Measurements from ENCODE around the gene NAA35. TPM values are rescaled to one million over a fixed set of nuclear protein-coding genes. Genes with fewer than 3 reads are reported as not detected.

The NAA35 gene
- total and polyA plus RNA-seq, 2 donors (not counting 3 experiments of a cell fraction or from before 2014, with no cell fraction given) = 7.9 to 22.5 TPM

DNA sequence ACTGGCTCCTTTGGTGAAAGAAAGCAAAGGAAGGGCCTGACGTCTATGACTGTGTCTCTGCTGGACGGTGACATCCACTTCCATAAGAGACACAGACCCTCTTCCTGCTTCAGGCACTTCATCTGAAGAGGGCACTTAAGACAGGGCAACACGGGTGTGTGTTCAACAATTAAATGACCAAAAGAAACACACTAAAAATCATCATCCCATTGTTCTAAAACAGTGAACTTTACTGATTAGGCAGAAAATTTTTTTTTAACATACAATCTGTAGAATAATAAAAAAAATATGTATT, 99.9 kb downstream of the NAA35 start:
- no peak for FAIRE-seq
- Histone ChIP-seq H3K79me2 (ENCODE audit: control insufficient read depth, insufficient read depth, low read length) (no peaks in the 10 kb centered on the region), H2AFZ (ENCODE audit: low read depth, low read length) (no peak overlapping the region), H3K4me1 (ENCODE audit: control insufficient read depth, extremely low read depth, insufficient read depth, low read length) (no peaks in the 10 kb centered on the region), H3K27ac (ENCODE audit: insufficient read depth, low read depth, low read length) (no peak overlapping the region), H3K27me3 (ENCODE audit: control insufficient read depth in 2 of 2, insufficient read depth in 2 of 2, low read length in 2 of 2) (no peaks in the 10 kb centered on the region), H3K4me3 (replicated peaks in 1 of 3; ENCODE audit: insufficient read depth in 1 of 3, low read depth in 1 of 3, low read length in 3 of 3) (no peak overlapping the region), H3K36me3 (ENCODE audit: control insufficient read depth in 2 of 2, extremely low read depth in 1 of 2, insufficient read depth in 2 of 2, low read length in 2 of 2) (peaks cover 3 to 6% of the 10 kb centered on the region in 2 experiments), H3K9ac (replicated peaks; ENCODE audit: extremely low read depth, insufficient read depth, low read length) (no peak overlapping the region), H4K20me1 (replicated peaks; ENCODE audit: control insufficient read depth, extremely low read depth, insufficient read depth, low read length) (no peaks in the 10 kb centered on the region), H3K4me2 (ENCODE audit: insufficient read depth, low read length) (no peak overlapping the region), H3K9me1 (replicated peaks; ENCODE audit: control insufficient read depth, extremely low read depth, insufficient read depth, low read length) (no peaks in the 10 kb centered on the region), H3K9me3 (replicated peaks; ENCODE audit: control insufficient read depth, insufficient read depth, low read length) (no peaks in the 10 kb centered on the region)
- DNase-seq (ENCODE audit: low read depth, low spot score) = no peak
- intact Hi-C loops (cut with micrococcal nuclease) (no loop called here), dilution Hi-C loops (cut with MboI; ENCODE audit: extremely low pct_ligation_motif_present, low sequenced_read_pairs) (no loop called here)
- CTCF ChIA-PET = no interaction called here
- POLR2A ChIA-PET = no interaction called here
- TF ChIP-seq, protein P1, sequence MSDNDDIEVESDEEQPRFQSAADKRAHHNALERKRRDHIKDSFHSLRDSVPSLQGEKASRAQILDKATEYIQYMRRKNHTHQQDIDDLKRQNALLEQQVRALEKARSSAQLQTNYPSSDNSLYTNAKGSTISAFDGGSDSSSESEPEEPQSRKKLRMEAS (IDR thresholded peaks at IDR 0.05; ENCODE audit: insufficient read depth, insufficient read length) = no peak
- TF ChIP-seq POLR2AphosphoS5 (IDR thresholded peaks at IDR 0.05; ENCODE audit: insufficient read depth, low read depth, low read length) (no peak), GATA2 (IDR thresholded peaks at IDR 0.05; ENCODE audit: insufficient read depth, insufficient read length, low read depth, low read length) (no peak), EZH2 (IDR thresholded peaks at IDR 0.05; ENCODE audit: borderline replicate concordance, low read depth, low read length, severe bottlenecking) (no peak), POLR2A (IDR thresholded peaks at IDR 0.05; ENCODE audit: low read depth, low read length) (no peak), MYC (IDR thresholded peaks at IDR 0.05; ENCODE audit: low read depth, low read length) (no peak), JUN (IDR thresholded peaks at IDR 0.05; ENCODE audit: borderline replicate concordance, insufficient read depth, insufficient read length, low read depth) (no peak), FOS (IDR thresholded peaks at IDR 0.05; ENCODE audit: borderline replicate concordance, insufficient read depth, low read length) (no peak)
- TF ChIP-seq, protein P2, sequence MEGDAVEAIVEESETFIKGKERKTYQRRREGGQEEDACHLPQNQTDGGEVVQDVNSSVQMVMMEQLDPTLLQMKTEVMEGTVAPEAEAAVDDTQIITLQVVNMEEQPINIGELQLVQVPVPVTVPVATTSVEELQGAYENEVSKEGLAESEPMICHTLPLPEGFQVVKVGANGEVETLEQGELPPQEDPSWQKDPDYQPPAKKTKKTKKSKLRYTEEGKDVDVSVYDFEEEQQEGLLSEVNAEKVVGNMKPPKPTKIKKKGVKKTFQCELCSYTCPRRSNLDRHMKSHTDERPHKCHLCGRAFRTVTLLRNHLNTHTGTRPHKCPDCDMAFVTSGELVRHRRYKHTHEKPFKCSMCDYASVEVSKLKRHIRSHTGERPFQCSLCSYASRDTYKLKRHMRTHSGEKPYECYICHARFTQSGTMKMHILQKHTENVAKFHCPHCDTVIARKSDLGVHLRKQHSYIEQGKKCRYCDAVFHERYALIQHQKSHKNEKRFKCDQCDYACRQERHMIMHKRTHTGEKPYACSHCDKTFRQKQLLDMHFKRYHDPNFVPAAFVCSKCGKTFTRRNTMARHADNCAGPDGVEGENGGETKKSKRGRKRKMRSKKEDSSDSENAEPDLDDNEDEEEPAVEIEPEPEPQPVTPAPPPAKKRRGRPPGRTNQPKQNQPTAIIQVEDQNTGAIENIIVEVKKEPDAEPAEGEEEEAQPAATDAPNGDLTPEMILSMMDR (IDR thresholded peaks at IDR 0.05; ENCODE audit: extremely low read depth in 1 of 2, insufficient read depth in 1 of 2, low read depth in 1 of 2, low read length in 2 of 2) = no peak
- no TSS peak for BruUV-seq (replicated peaks)
